Spleen (tissue), 7 donors: ENCODE results near the gene ZEB2.

Experiments used
- CTCF ChIP-seq, 11 experiments: fragments of 200-600 bp in 7 of 11; fragments of 450-650 bp in 4 of 11; sonication (generic) in 4 of 11; IDR thresholded peaks in 8 of 11; conservative IDR thresholded peaks in 3 of 11; 1 replicate in 7 of 11; 2 replicates in 4 of 11; pipeline versions ENCODE4 v1.4.0 to v1.8.0; 2016 to 2021; ENCODE audit warnings: antibody characterized with exemption in 11 of 11, inconsistent platforms in 4 of 11, mild to moderate bottlenecking in 1 of 11
- POLR2AphosphoS5 ChIP-seq, 3 donors: sonication (generic); formaldehyde crosslinking; IDR thresholded peaks; one replicate each; pipeline ENCODE4 v1.5.1; 2017; ENCODE audit warnings: antibody characterized with exemption in 3 of 3
- donor health status: DM: no; HTN: no; CAD: no; lungs with moderate emphysema.
- donor health status: DM: no; HTN: no; CAD: no.
- donor health status: DM: no; HTN: no; CAD: no.

DNA sequence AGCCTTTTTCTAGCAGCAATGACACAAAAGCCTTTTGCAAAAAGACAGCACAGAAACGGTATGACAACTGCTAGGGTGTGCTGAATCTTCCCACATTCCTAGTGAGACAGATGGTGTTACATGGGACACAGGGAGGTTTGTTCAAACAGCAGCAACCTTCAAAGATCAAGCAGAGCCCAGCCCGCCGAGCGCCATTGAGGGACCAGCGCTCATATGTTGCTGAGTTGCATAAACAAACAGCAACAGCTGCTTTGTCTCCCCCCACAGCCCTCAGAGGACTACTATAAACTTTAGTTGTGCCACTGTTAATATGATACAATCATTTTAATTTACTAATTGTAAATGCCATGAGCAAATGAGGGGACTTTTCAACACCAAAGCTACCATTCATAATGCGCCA is 117.7 kb downstream of the ZEB2 start:
- TF ChIP-seq POLR2AphosphoS5 (IDR thresholded peaks at IDR 0.05) (peak in 1 of 3 donors; percentile 33), CTCF (IDR thresholded peaks at IDR 0.05 in 8 of 11, conservative IDR thresholded peaks at IDR 0.05 in 3 of 11) (no peak)
